DND-41 (cell line): ENCODE measurements around the gene BEND5.

Source experiments
- CTCF ChIP-seq: IDR thresholded peaks from 2 replicates; pipeline ENCODE4 v1.5.1; 2012; ENCODE audit warnings: borderline replicate concordance, low read length, moderate library complexity, mild to moderate bottlenecking; ENCODE audit not compliant: poor library complexity, severe bottlenecking; ENCODE audit errors: extremely low read depth
- EZH2 ChIP-seq: IDR thresholded peaks from 3 replicates; pipeline ENCODE4 v1.6.1; 2012; ENCODE audit warnings: borderline replicate concordance, low read depth, mild to moderate bottlenecking, moderate library complexity, low read length, inconsistent platforms; ENCODE audit not compliant: severe bottlenecking

GRCh38 chr1:48761986-48762385, 14.7 kb downstream of the BEND5 start:
- TF ChIP-seq CTCF (no peak), EZH2 (no peak)
